Mucosa of stomach (tissue), 1 donor: ENCODE results near the gene RPS6KA3.
A peak's percentile ranks its signal among the peaks of the same experiment; 100 is the strongest.

Source experiments
- H3K27me3 ChIP-seq: one replicate; pipeline ENCODE4 v1.7.0; 2013; ENCODE audit warnings: mild to moderate bottlenecking, low read length; ENCODE audit not compliant: control insufficient read depth, insufficient read depth
- H3K36me3 ChIP-seq: one replicate; pipeline ENCODE4 v1.7.0; 2013; ENCODE audit warnings: low read length; ENCODE audit not compliant: control insufficient read depth, insufficient read depth
- H3K4me1 ChIP-seq: one replicate; pipeline ENCODE4 v1.7.0; 2013; ENCODE audit warnings: mild to moderate bottlenecking, low read length; ENCODE audit not compliant: control insufficient read depth, insufficient read depth
- H3K4me3 ChIP-seq: one replicate; pipeline ENCODE4 v1.7.0; 2013; ENCODE audit warnings: low read length
- H3K9ac ChIP-seq: one replicate; pipeline ENCODE4 v1.7.0; 2013; ENCODE audit warnings: mild to moderate bottlenecking, low read length, moderate library complexity
- H3K9me3 ChIP-seq: one replicate; pipeline ENCODE4 v1.7.0; 2013; ENCODE audit warnings: mild to moderate bottlenecking, low read length, moderate library complexity; ENCODE audit not compliant: control insufficient read depth
- donor health status: Pancreatic carcinoma.

The RPS6KA3 gene

GRCh38 chrX:20280938-20281337 is 14.2 kb upstream of the RPS6KA3 start:
- H3K36me3 ChIP-seq, result no peaks in the 10 kb centered on the region
- no peaks in the 10 kb centered on the region for H3K27me3 ChIP-seq
- no peak overlapping the region for H3K4me3 ChIP-seq
- H3K4me1 ChIP-seq, result no peaks in the 10 kb centered on the region
- no peak overlapping the region for H3K9ac ChIP-seq
- no peaks in the 10 kb centered on the region for H3K9me3 ChIP-seq

- H3K4me3 ChIP-seq, result no peak overlapping the region
- H3K36me3 ChIP-seq, result no peaks in the 10 kb centered on the region
- H3K9ac ChIP-seq, result no peak overlapping the region
- H3K9me3 ChIP-seq, result no peaks in the 10 kb centered on the region
- no peaks in the 10 kb centered on the region for H3K27me3 ChIP-seq
- H3K4me1 ChIP-seq, result no peaks in the 10 kb centered on the region
Observed at GRCh38 chrX:20274121-20274520, 7.4 kb upstream of the RPS6KA3 start.

- Histone ChIP-seq H3K9ac (no peak overlapping the region), H3K36me3 (no peaks in the 10 kb centered on the region), H3K4me1 (no peaks in the 10 kb centered on the region), H3K27me3 (no peaks in the 10 kb centered on the region), H3K4me3 (no peak overlapping the region), H3K9me3 (no peaks in the 10 kb centered on the region)
Observed at GRCh38 chrX:20271730-20272129, 5.0 kb upstream of the RPS6KA3 start.

- no peak overlapping the region for H3K4me3 ChIP-seq
- no peaks in the 10 kb centered on the region for H3K4me1 ChIP-seq
- no peaks in the 10 kb centered on the region for H3K27me3 ChIP-seq
- no peaks in the 10 kb centered on the region for H3K36me3 ChIP-seq
- H3K9ac ChIP-seq, result no peak overlapping the region
- no peaks in the 10 kb centered on the region for H3K9me3 ChIP-seq
Observed at GRCh38 chrX:20271186-20271585, 4.5 kb upstream of the RPS6KA3 start.

- Histone ChIP-seq H3K9me3 (no peaks in the 10 kb centered on the region), H3K4me1 (no peaks in the 10 kb centered on the region), H3K27me3 (no peaks in the 10 kb centered on the region), H3K9ac (no peak overlapping the region), H3K4me3 (no peak overlapping the region), H3K36me3 (no peaks in the 10 kb centered on the region)
Observed at GRCh38 chrX:20270562-20270890, 3.8 kb upstream of the RPS6KA3 start.

- H3K9me3 ChIP-seq, result no peaks in the 10 kb centered on the region
- H3K36me3 ChIP-seq, result no peaks in the 10 kb centered on the region
- H3K9ac ChIP-seq, result no peak overlapping the region
- H3K4me3 ChIP-seq, result no peak overlapping the region
- no peaks in the 10 kb centered on the region for H3K27me3 ChIP-seq
- H3K4me1 ChIP-seq, result no peaks in the 10 kb centered on the region
Observed at GRCh38 chrX:20269848-20270561, 3.3 kb upstream of the RPS6KA3 start.

GRCh38 chrX:20267931-20268701 is 1.4 kb upstream of the RPS6KA3 start:
- Histone ChIP-seq H3K9ac (peak overlapping the region; percentile 76), H3K27me3 (no peaks in the 10 kb centered on the region), H3K9me3 (no peaks in the 10 kb centered on the region), H3K36me3 (no peaks in the 10 kb centered on the region), H3K4me3 (no peak overlapping the region), H3K4me1 (peaks cover 3% of the 10 kb centered on the region)

GRCh38 chrX:20267607-20267930 is 860 bp upstream of the RPS6KA3 start:
- peak overlapping the region; percentile 14 for H3K4me3 ChIP-seq
- H3K9ac ChIP-seq, result peak overlapping the region; percentile 76
- H3K4me1 ChIP-seq, result peaks cover 5% of the 10 kb centered on the region
- H3K9me3 ChIP-seq, result no peaks in the 10 kb centered on the region
- no peaks in the 10 kb centered on the region for H3K27me3 ChIP-seq
- no peaks in the 10 kb centered on the region for H3K36me3 ChIP-seq

- Histone ChIP-seq H3K4me3 (peak overlapping the region; percentile 82), H3K9ac (peak overlapping the region; percentile 80), H3K9me3 (no peaks in the 10 kb centered on the region), H3K27me3 (no peaks in the 10 kb centered on the region), H3K4me1 (peaks cover 5% of the 10 kb centered on the region), H3K36me3 (no peaks in the 10 kb centered on the region)
Observed at GRCh38 chrX:20265726-20266681, 705 bp downstream of the RPS6KA3 start.

- Histone ChIP-seq H3K9ac (peak overlapping the region; percentile 80), H3K36me3 (no peaks in the 10 kb centered on the region), H3K9me3 (no peaks in the 10 kb centered on the region), H3K27me3 (no peaks in the 10 kb centered on the region), H3K4me1 (peaks cover 5% of the 10 kb centered on the region), H3K4me3 (peak overlapping the region; percentile 82)
Observed at GRCh38 chrX:20265221-20265725, 1.4 kb downstream of the RPS6KA3 start.

- no peaks in the 10 kb centered on the region for H3K36me3 ChIP-seq
- no peak overlapping the region for H3K9ac ChIP-seq
- H3K4me1 ChIP-seq, result peaks cover 5% of the 10 kb centered on the region
- H3K9me3 ChIP-seq, result no peaks in the 10 kb centered on the region
- no peak overlapping the region for H3K4me3 ChIP-seq
- no peaks in the 10 kb centered on the region for H3K27me3 ChIP-seq
Observed at GRCh38 chrX:20263474-20263873, 3.2 kb downstream of the RPS6KA3 start.

- H3K9me3 ChIP-seq, result no peaks in the 10 kb centered on the region
- peaks cover 5% of the 10 kb centered on the region for H3K4me1 ChIP-seq
- no peak overlapping the region for H3K9ac ChIP-seq
- H3K36me3 ChIP-seq, result no peaks in the 10 kb centered on the region
- H3K27me3 ChIP-seq, result no peaks in the 10 kb centered on the region
- no peak overlapping the region for H3K4me3 ChIP-seq
Observed at GRCh38 chrX:20260885-20261284, 5.8 kb downstream of the RPS6KA3 start.
